Measurements from ENCODE around the gene DEFB123. TPM values are rescaled to one million over a fixed set of nuclear protein-coding genes. Genes with fewer than 3 reads are reported as not detected.

Gene DEFB123, protein sequence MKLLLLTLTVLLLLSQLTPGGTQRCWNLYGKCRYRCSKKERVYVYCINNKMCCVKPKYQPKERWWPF
- total RNA-seq = not detected in 2 replicates

- Histone ChIP-seq H3K27me3 (ENCODE audit: control insufficient read depth, insufficient read depth, low read length) (no peaks in the 10 kb centered on the region), H3K4me3 (ENCODE audit: low read depth, low read length) (no peak within 1 kb of the TSS), H3K36me3 (ENCODE audit: control insufficient read depth, insufficient read depth, low read length) (no peaks in the 10 kb centered on the region)
- FAIRE-seq = no peak
- TF ChIP-seq, protein P1, sequence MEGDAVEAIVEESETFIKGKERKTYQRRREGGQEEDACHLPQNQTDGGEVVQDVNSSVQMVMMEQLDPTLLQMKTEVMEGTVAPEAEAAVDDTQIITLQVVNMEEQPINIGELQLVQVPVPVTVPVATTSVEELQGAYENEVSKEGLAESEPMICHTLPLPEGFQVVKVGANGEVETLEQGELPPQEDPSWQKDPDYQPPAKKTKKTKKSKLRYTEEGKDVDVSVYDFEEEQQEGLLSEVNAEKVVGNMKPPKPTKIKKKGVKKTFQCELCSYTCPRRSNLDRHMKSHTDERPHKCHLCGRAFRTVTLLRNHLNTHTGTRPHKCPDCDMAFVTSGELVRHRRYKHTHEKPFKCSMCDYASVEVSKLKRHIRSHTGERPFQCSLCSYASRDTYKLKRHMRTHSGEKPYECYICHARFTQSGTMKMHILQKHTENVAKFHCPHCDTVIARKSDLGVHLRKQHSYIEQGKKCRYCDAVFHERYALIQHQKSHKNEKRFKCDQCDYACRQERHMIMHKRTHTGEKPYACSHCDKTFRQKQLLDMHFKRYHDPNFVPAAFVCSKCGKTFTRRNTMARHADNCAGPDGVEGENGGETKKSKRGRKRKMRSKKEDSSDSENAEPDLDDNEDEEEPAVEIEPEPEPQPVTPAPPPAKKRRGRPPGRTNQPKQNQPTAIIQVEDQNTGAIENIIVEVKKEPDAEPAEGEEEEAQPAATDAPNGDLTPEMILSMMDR (IDR thresholded peaks at IDR 0.05; ENCODE audit: insufficient read depth, low read length, severe bottlenecking) = no peak
- no peak for DNase-seq (ENCODE audit: low read depth)
These were observed at the start of gene DEFB123 for GRCh38 chr20:31440012-31440659. TSS of gene DEFB123 (plus strand) at chr20:31440632. CDS start at chr20:31440699, 67 bp downstream.

- DNase-seq (ENCODE audit: low read depth) = no peak
These were observed 47.6 kb upstream of the DEFB123 start for GRCh38 chr20:31392836-31393235.

DNA sequence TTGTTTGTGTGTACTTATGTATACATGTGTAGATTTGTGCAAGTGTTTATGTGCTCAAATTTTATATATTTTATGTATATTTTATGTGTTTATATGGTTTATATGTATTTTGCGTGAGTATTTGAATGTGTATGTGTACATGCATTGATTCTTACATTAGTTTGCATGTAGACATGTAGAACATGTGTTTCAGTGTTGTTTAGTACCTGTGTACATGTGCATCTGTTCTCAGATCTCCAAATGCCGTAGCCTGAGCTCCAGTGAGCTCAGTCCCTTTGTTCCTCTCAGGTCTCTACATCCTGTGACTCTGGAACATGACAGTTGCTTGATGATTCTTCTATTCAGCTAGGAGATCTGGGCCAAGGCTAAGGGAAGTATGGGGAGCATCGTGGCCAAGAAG, 45.5 kb upstream of the DEFB123 start:
- Histone ChIP-seq H3K4me3 (ENCODE audit: low read depth, low read length) (no peak overlapping the region), H3K27me3 (ENCODE audit: control insufficient read depth, insufficient read depth, low read length) (no peaks in the 10 kb centered on the region), H3K36me3 (ENCODE audit: control insufficient read depth, insufficient read depth, low read length) (no peaks in the 10 kb centered on the region)
- TF ChIP-seq, protein P1 (IDR thresholded peaks at IDR 0.05; ENCODE audit: insufficient read depth, low read length, severe bottlenecking) = no peak
- DNase-seq (ENCODE audit: low read depth) = no peak
- FAIRE-seq = no peak

More at GRCh38 chr20:31392836-31393235, 47.6 kb upstream of the DEFB123 start:
- FAIRE-seq = no peak
- no peaks in the 10 kb centered on the region for H3K36me3 ChIP-seq (ENCODE audit: control insufficient read depth, insufficient read depth, low read length)
- H3K27me3 ChIP-seq (ENCODE audit: control insufficient read depth, insufficient read depth, low read length) = no peaks in the 10 kb centered on the region
- TF ChIP-seq, protein P1 (IDR thresholded peaks at IDR 0.05; ENCODE audit: insufficient read depth, low read length, severe bottlenecking) = no peak
- H3K4me3 ChIP-seq (ENCODE audit: low read depth, low read length) = no peak overlapping the region

DNA sequence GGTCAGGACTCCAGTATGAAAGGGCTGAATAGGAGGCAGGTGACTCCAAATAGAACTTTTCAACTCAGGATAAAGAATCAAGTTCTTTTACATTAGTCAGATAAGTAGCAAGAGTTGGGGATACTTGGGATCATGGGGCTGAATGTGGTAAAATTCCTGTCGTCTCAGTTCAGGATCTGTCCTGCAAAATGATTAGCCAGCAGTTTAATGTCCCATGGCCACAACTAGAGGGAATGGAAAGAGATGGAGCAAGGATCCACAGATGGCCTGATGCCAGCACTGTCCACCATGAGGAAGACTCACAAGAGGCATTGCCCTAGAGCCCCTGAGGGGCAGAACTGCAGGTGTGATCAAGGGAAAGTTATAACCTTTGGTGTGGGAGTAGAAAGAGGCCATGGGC, 36.5 kb upstream of the DEFB123 start:
- DNase-seq (ENCODE audit: low read depth) (no peak), FAIRE-seq (no peak)
- H3K36me3 ChIP-seq (ENCODE audit: control insufficient read depth, insufficient read depth, low read length) = no peaks in the 10 kb centered on the region
- TF ChIP-seq, protein P1 (IDR thresholded peaks at IDR 0.05; ENCODE audit: insufficient read depth, low read length, severe bottlenecking) = no peak
- no peak overlapping the region for H3K4me3 ChIP-seq (ENCODE audit: low read depth, low read length)
- H3K27me3 ChIP-seq (ENCODE audit: control insufficient read depth, insufficient read depth, low read length) = no peaks in the 10 kb centered on the region

DNA sequence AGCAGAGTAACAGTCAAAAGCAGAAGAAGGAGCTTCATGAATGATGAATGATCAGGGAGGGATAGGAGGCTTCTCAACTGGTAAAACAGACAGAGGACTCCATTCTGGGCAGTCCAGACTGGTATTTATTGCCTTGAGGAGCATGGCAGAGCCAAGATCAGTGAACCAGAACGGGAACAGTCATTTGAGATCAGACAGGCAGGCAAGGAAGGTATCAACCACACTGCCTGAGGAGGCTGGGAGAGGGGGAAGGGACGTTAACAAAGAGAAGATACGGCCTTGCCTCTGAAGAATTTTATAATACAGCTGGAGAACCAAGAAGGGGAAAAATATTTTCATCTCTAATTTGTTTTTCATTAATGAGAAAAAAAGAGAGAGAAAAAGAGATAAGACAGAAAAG, 34.3 kb upstream of the DEFB123 start, which contains the start of gene DEFB121:
DEFB121 (minus strand) TSS at position 101 of the 400 bp plus-strand sequence; CDS start at position 38, 63 bp downstream.
- Histone ChIP-seq H3K27me3 (ENCODE audit: control insufficient read depth, insufficient read depth, low read length) (no peaks in the 10 kb centered on the region), H3K36me3 (ENCODE audit: control insufficient read depth, insufficient read depth, low read length) (no peaks in the 10 kb centered on the region), H3K4me3 (ENCODE audit: low read depth, low read length) (no peak within 1 kb of the TSS)
- DNase-seq (ENCODE audit: low read depth) (no peak), FAIRE-seq (peak; percentile 68)
- TF ChIP-seq, protein P1 (IDR thresholded peaks at IDR 0.05; ENCODE audit: insufficient read depth, low read length, severe bottlenecking) = no peak

Measured in bronchial epithelial cell (primary cell).